Measurements from ENCODE around the gene CEP164.
"Not testable (repeated sequence)": the region's sequence is repeated elsewhere in the genome, so short reads cannot be mapped to it uniquely, and the experiment has no call there.

The CEP164 gene

DNA sequence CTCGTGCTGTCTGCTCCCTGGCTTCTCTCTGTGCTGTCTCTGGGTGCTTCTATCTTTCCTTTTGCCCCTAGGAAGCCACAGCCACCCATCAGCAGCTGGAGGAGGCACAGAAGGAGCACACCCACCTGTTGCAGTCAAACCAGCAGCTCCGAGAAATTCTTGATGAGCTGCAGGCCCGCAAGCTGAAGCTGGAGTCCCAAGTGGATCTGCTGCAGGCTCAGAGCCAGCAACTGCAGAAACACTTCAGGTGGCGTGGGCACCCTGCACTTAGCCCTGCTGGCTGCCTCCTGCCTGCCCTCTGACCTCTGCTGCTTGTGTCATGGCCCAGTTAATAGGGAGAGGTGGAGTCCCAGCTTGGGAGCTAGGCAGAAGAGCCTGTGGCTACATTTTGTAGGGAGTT lies 67.8 kb downstream of the CEP164 start:
- DNase-seq (ENCODE audit: low read depth): no peak

DNA sequence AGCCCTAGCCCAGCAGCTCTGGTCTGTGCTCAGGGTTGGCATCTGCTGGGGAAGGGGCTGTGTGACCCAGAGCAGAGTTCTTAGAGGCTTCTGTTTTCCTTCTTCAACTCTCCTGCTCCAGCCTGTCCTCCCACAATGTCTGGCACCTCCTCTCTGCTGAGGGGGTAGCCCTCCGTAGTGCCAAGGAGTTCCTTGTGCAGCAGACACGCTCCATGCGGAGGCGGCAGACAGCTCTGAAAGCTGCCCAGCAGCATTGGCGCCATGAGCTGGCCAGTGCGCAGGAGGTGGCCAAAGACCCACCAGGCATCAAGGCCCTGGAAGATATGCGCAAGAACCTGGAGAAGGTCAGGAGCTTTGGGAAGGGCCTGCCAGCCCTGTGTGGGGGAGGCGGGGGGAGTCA lies 69.3 kb downstream of the CEP164 start:
- no peak for DNase-seq (ENCODE audit: low read depth)

DNA sequence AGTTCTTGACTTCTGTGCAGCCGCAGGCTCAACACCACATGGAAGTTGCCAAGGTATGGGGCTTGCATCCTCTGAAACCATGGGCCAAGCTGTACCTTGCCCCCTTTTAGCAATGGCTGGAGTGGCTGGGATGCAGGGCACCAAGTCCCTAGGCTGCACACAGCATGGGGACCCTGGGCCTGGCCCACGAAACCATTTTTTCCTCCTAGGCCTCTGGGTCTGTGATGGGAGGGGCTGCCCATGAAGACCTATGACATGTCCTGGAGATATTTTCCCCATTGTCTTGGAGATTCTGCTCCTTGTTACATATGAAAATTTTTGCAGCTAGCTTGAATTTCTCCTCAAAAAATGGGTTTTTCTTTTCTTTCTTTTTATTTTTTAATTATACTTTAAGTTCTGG lies 71.0 kb downstream of the CEP164 start:
- not testable (repeated sequence) for DNase-seq (ENCODE audit: low read depth)

DNA sequence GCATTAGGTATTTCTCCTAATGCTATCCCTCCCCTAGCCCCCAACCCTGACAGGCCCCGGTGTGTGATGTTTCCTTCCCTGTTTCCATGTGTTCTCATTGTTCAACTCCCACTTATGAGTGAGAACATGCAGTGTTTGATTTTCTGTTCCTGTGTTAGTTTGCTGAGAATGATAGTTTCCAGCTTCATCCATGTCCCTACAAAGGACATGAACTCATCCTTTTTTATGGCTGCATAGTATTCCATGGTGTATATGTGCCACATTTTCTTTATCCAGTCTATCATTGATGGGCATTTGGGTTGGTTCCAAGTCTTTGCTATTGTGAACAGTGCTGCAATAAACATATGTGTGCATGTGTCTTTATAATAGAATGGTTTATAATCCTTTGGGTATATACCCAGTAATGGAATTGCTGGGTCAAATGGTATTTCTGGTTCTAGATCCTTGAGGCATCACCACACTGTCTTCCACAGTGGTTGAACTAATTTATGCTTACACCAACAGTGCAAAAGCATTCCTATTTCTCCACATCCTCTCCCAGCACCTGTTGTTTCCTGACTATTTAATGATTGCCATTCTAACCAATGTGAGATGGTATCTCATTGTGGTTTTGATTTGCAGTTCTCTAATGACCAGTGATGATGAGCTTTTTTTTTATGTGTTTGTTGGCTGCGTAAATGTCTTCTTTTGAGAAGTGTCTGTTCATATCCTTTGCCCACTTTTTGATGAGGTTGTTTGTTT lies 71.6 kb downstream of the CEP164 start:
- not testable (repeated sequence) for DNase-seq (ENCODE audit: low read depth)

DNA sequence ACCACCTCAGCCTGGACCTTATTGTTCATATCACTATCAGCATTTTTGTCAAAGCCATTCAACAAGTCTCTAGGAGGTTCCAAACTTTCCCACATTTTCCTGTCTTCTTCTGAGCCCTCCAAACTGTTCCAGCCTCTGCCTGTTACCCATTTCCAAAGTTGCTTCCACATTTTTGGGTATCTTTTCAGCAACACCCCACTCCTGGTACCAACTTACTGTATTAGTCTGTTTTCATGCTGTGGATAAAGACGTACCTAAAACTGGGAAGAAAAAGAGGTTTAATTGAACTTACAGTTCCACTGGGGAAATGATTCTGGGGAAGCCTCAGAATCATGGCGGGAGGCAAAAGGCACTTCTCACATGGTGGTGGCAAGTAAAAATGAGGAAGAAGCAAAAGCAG lies 78.2 kb downstream of the CEP164 start:
- DNase-seq (ENCODE audit: low read depth): not testable (repeated sequence)

DNA sequence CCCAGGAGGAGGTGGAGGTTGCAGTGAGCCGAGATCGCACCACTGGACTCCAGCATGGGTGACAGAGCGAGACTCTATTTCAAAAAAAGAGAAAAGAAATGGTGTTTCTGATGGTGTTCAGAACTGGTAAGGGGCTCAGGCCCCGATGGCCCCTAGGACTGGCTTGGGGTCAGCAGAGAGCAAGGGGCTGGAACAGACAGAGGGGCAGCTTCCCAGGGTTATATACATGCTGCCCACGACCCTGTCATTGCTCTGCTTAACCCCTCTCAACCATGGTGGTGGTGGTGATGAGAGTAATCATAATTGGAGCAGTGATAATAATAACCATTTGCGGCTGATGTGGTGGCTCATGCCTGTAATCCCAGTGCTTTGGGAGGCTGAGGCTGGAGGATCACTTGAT lies 79.4 kb downstream of the CEP164 start:
- DNase-seq (ENCODE audit: low read depth): no peak

DNA sequence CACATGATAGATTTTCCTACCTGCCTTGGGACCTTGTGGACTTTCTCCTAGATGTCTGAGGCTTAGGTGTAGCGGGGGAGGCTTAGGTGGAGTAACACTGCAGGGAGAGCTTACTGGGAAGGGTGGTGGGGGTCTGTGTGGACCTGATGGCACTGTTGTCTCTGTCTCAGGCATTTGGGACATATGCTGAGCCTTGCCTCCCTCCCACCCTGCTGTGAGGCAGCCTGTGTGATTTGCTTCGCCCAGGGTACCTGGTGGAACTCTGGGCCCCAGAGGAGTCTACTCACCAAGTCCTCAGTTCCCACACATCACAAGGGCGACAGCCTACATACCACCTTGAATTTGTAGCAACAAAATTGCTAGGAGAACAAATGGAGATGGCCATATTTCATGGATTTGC lies 80.7 kb downstream of the CEP164 start:
- no peak for DNase-seq (ENCODE audit: low read depth)

DNA sequence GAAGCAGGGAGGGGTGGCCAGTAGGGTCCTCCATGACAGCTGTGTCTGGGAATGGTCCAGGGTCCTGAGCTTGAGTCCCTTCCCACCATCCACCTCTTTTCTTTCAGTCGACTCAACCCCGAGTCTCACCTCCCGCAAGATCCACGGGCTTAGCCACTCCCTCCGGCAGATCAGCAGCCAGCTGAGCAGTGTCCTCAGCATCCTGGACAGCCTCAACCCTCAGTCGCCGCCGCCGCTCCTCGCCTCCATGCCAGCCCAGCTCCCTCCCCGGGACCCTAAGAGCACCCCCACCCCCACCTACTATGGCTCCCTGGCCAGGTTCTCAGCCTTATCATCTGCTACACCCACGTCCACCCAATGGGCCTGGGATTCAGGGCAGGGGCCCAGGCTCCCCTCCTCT lies 81.9 kb downstream of the CEP164 start:
- no peak for DNase-seq (ENCODE audit: low read depth)

DNA sequence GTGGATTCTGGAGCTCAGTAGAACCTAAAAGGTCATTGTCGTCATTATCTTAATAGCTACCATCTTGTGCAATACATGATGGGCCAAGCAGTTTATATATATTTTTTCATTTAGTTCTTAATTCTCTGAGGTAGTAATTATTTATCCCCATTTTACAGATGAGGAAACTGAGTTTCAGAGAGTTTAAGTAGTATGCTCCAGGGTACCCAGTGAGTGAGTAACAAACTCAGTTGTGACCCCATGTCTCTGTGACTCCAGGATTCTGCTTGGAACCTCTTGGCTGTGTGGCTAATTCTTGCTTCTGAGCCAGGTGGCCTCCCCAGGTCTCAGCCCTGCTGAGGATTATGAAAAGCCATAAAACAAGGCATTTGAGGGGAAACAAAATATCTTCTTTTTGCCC lies 82.6 kb downstream of the CEP164 start:
- DNase-seq (ENCODE audit: low read depth): no peak

DNA sequence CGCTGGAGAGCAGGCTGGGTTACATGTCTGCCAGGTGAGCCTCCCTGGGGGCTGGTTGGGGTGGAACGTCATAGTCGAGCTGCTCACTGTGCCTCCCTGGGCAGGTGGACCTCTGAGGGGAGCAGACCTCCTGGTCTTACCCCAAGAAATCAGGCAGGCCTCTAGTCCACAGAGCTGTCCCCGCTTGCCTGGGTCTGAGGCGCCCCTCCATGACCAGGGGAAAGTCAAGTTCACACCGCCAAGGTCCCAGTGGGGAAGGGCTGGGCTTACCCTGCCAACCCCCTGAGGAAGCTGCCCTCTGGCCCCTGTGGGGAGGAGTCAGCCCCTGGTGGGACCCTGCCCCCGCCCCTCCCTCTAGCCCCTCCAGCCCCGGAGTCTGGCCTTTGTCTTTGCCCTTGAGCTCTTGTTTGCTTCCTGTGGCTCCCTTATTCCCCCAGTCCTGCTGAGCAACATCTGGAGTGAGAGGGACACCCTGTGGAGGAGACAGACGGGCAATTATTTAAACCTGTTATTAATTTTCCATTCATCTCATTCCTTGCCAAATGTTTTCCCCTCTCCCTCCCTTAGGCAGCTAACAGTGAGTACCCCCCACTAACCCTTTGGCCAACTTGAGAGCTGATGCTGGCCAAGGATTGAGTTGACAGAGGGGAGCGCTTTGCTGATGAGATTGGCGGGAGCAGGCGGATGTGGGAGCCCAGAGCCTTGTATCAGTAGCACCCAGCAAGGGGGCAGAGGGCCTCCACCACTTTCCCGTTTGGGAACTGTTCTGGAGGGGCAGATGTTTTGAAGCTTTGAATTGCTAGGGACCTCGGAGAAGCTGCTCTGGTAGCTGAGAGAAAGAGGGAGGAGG lies 83.4 kb downstream of the CEP164 start:
- no peak for DNase-seq (ENCODE audit: low read depth)

DNA sequence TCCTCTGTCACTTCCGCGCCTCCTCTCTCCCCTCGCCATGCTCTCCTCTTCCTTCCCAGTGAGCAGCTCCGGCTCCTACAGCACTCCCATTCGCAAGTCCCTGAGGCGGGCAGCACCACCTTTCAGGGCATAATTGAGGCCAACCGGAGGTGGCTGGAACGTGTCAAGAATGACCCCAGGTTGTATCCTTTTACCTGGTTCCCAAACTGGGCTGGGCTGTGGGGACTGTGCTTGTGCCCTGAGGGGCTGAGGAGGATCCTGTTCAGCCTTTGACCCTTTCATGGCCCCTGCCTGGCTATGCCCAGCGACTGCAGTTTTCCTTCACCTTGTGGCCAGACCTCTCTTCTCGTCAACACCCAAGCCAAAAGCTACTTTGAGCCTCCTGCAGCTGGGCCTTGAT lies 84.1 kb downstream of the CEP164 start:
- no peak for DNase-seq (ENCODE audit: low read depth)

DNA sequence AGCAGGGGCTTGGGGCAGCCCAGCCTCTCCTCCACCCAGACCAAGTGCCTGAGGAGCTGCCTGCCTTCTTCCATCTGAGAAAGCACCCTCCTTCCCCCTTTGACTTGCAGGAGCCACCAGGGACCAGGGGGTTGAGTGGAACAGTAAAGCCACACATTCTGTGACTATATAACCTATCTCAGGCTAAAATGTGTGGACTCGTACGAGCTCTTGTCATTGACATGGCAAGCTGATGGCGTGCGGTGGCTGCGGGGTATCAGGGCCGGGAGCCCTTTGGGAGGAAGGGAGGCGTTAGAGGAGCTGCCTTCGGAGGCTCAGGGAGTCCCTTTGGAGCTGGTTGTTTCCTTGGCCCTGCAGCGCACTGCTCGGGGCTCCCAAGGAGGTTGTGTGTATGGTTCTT lies 84.5 kb downstream of the CEP164 start:
- no peak for DNase-seq (ENCODE audit: low read depth)

DNA sequence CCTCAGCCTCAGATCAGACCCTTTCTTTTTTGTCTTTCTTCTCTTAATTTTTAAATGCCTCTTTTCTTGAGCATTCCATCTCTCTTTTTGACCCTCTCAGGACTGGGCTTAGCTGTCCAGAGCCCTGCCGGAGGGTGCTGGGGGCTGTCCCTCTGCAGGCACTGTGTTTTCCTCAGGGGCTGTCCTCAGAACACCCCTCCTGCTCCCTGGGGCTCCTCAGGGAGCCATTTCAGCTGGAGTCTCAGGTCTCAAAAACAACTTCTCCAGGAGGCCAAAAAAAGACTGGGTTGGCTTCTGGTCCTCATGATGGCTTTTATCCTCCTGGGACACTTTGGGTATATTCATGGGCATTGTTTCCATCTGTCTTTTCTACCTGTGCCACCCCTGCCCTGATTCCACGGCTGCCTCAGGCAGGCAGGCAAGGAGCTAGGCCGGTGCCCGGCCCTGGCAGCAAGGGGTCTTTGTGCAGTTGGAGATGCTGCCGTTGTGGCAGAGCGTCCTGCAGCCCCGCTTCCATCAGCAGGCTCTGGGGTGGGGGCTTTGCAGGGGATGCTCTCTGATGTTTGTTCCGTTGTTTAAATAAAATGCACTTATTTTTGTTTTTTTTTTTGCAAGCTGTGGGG lies 85.1 kb downstream of the CEP164 start:
- no peak for DNase-seq (ENCODE audit: low read depth)

DNA sequence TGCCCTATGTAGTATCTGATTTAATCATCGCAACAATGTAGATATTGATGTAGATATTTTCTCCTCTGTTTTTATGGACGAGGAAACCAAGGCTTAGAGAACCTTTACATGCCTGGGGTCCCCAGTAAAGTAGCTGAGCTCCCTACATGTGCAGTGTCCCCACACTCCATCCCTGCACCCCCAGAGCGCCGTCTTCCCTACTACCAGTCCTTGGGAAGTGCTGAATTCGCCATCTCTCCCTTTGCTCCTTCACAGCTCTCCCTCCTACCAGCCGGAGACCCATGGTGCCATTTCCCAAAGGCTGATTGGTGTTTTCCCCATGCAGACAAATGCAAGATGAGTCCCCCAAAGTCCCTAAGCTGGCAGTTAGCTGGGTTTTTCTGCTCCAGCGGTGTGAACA lies 86.0 kb downstream of the CEP164 start:
- DNase-seq (ENCODE audit: low read depth): no peak

DNA sequence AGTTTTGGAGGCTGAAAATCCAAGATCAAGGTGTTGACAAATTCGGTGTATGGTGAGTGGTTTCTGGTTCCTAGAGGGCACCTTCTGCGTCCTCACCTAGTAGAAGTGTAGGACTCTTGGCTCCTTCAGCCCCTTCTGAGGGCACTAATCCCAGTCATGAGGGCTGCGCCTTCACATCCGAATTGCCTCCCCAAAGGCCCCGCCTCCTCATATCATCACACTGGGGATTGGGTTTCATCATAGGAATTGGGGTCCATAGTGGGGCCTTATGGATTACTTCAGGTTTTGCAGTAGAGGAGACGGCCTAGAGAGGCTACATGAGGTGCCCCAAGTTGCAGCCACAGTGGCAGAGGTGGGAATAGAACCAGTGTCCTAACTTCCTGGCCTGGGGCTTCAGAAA lies 87.1 kb downstream of the CEP164 start:
- no peak for DNase-seq (ENCODE audit: low read depth)

DNA sequence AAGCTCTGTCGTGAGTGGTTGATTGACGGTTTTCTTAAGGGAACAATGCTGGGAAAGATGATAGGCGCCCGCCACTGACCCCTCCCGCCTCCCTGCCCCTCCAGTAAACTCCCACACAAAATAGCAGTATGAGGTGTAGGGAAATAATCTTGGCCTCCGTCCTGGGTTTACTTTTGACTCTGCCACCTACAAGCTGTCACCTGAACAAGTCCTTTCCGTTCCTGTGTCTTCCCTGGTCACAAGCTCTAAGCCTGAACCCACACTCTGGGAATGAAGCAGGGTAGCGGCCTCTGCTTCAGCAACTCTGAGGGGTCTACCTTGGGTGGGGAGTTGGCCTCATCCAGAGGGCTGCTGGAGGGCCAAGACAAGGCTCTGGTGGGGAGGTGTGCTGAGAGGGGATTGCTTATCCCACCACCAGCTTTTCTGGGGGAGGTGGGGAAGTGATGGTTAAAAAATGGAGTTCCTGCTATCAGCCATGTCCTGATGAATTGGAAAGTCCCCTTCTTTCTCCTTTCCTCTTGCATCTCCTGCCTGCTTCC lies 87.8 kb downstream of the CEP164 start:
- no peak for DNase-seq (ENCODE audit: low read depth)

DNA sequence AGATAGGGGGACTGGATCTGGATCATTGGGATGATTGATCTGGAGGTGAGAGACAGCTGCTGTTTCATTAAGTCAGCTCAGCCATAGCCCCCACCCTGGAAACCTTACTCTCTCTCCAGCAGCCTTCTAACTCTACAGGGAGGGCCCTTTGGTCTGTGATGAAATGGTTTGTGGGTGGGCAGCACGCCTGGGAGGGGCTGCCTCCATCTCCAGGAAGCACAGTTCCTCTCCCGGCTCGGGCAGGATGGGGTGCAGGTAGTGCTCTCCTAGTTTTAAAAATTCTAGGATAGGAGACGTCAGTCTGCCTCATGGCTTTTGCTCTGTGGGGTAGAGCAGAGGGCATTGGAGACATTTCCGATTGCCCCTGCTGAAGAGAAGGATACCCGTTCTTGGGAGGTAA lies 89.7 kb downstream of the CEP164 start:
- DNase-seq (ENCODE audit: low read depth): no peak

DNA sequence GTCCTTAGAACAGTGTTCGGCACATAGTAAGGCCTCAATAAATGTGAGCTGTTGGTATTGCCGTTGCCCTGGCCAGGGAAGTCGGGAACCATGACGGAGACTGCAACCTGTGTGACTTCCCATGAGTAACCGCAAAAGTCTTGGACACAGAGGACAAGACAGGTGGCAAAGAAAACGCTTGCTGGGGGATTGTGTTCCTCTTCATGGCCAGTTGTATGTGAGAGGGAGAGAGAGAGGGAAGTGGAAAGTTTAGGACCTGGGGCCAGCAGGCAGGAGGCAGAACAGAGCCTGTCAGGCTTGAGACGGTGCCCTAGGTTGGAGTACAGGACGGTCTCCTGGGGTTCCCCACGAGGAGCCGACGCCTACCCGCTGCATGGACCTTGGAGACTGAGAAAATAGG lies 90.2 kb downstream of the CEP164 start:
- DNase-seq (ENCODE audit: low read depth): no peak

DNA sequence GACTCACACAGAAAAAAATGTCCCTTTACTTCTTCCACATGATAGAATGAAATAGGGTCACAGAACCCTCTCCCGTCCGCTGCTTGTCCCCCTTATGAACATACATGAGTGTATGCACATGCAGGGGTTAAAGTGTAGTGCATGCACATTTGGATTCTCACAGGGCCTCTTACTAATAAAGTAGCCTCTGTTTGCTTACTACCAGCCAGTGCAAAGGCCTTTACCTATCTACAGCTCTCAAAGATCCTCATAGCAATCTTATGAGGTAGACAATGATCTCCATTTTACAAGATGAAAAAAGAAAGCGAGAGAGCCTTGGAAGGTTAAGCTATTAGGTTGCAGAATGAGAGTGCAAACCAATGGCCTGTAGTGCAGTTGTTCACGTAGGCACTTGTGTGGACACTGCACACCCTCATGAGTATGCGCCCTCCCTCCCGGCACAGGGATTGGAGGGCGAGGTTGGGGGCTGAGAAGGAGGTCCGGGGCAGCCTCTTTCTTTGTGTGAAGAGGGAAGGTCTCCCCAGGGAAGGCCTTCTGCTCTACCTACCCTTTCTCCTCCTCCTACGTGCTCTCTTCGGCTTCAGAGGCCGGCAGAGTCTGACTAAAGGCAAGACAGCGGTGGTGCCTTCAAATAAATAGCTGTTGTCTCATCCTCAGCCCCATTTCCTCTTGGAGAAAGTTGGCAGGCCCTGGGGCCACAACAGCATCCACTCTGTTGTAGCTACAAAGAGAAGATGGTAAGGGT lies 91.3 kb downstream of the CEP164 start:
- DNase-seq (ENCODE audit: low read depth): no peak

DNA sequence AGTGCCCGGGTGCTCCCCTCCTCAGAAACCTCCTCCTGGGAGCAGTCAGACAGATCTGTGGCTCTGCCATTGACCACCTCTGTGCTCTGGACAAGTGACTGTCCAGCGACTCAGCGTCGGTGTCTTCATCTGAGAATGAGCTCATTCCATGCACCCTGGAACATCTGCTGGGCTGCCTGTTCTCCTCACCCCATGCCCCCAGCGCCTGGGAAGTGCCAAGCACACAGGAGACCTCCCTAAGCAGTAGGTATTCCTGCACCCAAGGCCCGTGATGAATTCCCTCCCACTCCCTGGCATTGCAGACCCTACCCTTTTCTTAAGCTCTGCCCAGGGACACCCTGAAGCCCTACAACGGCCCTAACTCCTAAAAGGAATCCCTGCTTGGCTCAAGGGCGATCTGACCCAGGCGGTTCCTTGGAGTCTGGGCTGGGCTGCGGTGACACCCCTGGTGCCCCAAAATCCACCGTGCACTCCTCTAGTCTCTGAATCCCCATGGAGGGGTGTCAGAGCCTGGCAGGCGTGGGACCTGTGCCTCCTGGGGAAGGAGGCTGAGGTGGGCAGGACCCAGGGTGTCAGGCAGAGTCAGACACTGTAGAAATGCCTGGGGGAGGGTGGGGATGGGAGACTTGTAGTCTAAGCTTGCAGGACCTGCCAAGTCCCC lies 92.0 kb downstream of the CEP164 start:
- DNase-seq (ENCODE audit: low read depth): no peak

DNA sequence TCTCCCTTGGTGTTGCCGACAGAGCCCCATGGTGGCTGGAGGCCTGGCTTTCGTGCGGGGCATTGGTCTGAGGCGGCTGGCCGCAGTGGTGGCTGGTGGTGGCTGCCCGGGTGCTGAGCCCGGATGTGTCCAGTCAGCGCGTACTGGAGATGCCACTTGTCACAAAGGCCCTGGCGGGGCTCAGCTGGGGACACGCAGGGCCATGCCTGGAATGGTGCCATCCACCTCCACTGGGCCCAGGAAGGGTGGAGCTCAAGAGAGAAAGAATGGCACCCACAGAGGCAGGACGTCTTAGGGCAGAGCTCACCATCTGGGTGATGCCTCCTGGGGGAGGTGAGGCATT lies 92.5 kb downstream of the CEP164 start:
- no peak for DNase-seq (ENCODE audit: low read depth)

DNA sequence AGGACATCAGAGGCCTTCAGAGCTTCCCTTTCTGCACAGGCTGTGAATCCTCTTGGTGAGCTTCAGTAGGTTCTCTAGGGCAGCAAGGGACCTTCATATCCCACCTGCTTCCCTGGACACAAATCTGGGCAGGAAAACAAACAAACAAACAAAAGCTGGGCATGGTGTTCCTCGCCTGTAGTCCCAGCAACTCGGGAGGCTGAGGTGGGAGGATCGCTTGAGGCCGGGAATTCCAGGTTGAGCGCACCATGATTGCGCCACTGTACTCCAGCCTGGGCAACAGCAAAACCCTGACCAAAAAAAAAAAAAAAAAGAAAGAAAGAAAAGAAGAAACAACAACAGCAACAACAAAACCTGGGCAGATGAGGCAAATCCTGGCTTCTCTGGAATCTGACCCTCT lies 92.9 kb downstream of the CEP164 start:
- DNase-seq (ENCODE audit: low read depth): no peak
